ENCODE data around the gene KCNK4.
"Not testable (repeated sequence)": the region's sequence is repeated elsewhere in the genome, so short reads cannot be mapped to it uniquely, and the experiment has no call there.

Gene KCNK4

GRCh38 chr11:64245797-64246620 lies 45.1 kb upstream of the KCNK4 start:
- peak overlapping the region; percentile 78 to 90 for H3K4me3 ChIP-seq (replicated peaks in 1 of 2; ENCODE audit: low read depth in 2 of 2, low read length in 2 of 2)
- no peak for TF ChIP-seq CTCF (IDR thresholded peaks at IDR 0.05; ENCODE audit: low read depth, low read length)
- peak; percentile 84 to 93 for DNase-seq (ENCODE audit: low read depth in 2 of 2)

GRCh38 chr11:64246621-64246870 lies 44.6 kb upstream of the KCNK4 start:
- H3K4me3 ChIP-seq (replicated peaks in 1 of 2; ENCODE audit: low read depth in 2 of 2, low read length in 2 of 2) = peak overlapping the region in 1 of 2 donors; percentile 78
- not testable (repeated sequence) for DNase-seq (ENCODE audit: low read depth in 2 of 2)

- no peak for TF ChIP-seq CTCF (IDR thresholded peaks at IDR 0.05; ENCODE audit: low read depth, low read length)
- H3K4me3 ChIP-seq (replicated peaks in 1 of 2; ENCODE audit: low read depth in 2 of 2, low read length in 2 of 2) = peak within 1 kb of the TSS; percentile 78 to 90
- DNase-seq (ENCODE audit: low read depth in 2 of 2) = peak; percentile 84 to 90
These were observed 44.0 kb upstream of the KCNK4 start, which contains the start of gene PPP1R14B for GRCh38 chr11:64246871-64247728. Gene PPP1R14B (minus strand): TSS chr11:64246943. CDS start chr11:64246673, 270 bp downstream.

DNA sequence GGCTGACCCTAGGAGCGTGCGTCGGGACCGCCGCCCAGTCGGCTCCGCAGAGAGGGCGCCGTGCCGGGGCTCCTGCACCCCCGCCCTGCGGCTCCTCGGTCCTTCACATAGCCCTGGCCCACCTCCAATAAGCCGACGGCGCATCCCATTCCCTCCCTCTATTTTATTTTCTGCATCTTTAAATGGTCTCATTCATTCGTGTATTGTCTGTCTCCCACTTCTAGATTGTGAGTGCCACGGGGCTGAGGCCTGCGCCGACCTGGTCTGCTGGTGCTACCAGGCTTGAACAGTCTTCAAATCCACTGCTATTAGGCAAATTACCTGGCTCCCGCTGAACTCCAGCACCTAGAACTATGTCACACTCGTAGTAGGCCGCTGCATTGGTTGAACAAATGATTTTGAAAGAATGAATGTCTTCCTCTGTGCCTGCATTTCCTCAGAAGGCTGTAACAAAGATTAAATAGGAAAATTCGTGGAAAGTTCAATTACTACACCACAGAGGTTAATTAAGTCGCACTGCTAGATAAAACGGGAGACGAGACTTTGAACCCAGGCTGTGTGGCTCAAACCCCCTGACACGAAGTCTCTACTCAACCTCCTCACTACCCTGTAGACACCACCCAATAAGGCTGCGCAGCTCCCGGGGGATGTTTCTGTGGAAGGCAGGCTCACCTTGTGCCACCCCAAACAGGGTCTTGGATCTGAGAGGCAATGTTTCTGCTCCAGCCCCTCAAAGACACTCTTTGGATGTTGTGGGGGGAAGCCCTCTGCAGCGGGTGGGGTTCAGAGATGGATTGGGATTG lies 43.2 kb upstream of the KCNK4 start:
- no peak for DNase-seq (ENCODE audit: low read depth in 2 of 2)
- peak overlapping the region; percentile 67 to 71 for H3K4me3 ChIP-seq (replicated peaks in 1 of 2; ENCODE audit: low read depth in 2 of 2, low read length in 2 of 2)

DNA sequence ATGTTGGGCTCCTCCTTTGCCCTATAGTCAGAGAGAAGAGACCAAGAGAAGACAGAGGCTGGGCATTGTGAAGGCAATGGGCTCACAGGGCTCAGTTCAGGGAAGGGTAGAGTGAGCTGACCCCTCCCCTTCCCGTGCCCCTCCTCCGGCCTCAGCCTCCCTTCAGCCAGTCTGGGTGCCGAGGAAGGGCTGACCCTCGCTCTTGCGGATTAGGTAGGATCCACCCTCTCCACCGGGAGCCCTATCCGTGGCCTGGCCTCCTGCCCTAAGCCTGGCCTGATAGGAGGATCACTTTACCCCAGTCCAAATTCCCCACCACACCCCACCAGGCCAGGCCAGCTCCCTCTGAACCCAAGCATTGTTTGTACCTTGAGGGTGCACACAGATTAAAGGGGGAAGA lies 42.5 kb upstream of the KCNK4 start:
- no peak for DNase-seq (ENCODE audit: low read depth in 2 of 2)
- TF ChIP-seq CTCF (IDR thresholded peaks at IDR 0.05; ENCODE audit: low read depth, low read length) = no peak
- no peak overlapping the region for H3K4me3 ChIP-seq (replicated peaks in 1 of 2; ENCODE audit: low read depth in 2 of 2, low read length in 2 of 2)

More for the DNA sequence above, 43.2 kb upstream of the KCNK4 start:
- TF ChIP-seq CTCF (IDR thresholded peaks at IDR 0.05; ENCODE audit: low read depth, low read length) = no peak

GRCh38 chr11:64249038-64249437 lies 42.1 kb upstream of the KCNK4 start:
- H3K4me3 ChIP-seq (replicated peaks in 1 of 2; ENCODE audit: low read depth in 2 of 2, low read length in 2 of 2) = no peak overlapping the region
- TF ChIP-seq CTCF (IDR thresholded peaks at IDR 0.05; ENCODE audit: low read depth, low read length) = no peak
- DNase-seq (ENCODE audit: low read depth in 2 of 2) = no peak

Measured in cardiac fibroblast (primary cell).